Neural crest cell (in vitro differentiated cells): Measurements from ENCODE around the gene RFX2. TPM values are rescaled to one million over a fixed set of nuclear protein-coding genes. Genes with fewer than 3 reads are reported as not detected.

ENCODE experiments used
- DNase-seq: peaks from one replicate; pipeline ENCODE4 v3.0.0; 2021; ENCODE audit warnings: low read depth, mixed read lengths, low spot score
- H3K27ac Mint-ChIP-seq: one replicate; pipeline ENCODE4 v1.8.0; 2021; ENCODE audit warnings: mild to moderate bottlenecking, mixed read lengths; ENCODE audit not compliant: unreplicated experiment
- H3K27me3 Mint-ChIP-seq: 2 replicates; pipeline ENCODE4 v1.8.0; 2021; ENCODE audit warnings: low read depth, mild to moderate bottlenecking, mixed read lengths
- H3K36me3 Mint-ChIP-seq: 2 replicates; pipeline ENCODE4 v1.8.0; 2021; ENCODE audit warnings: low read depth, mild to moderate bottlenecking, mixed read lengths
- H3K4me1 Mint-ChIP-seq: 2 replicates; pipeline ENCODE4 v1.8.0; 2021; ENCODE audit warnings: mixed read lengths
- H3K4me3 Mint-ChIP-seq: one replicate; pipeline ENCODE4 v1.8.0; 2021; ENCODE audit warnings: mild to moderate bottlenecking, mixed read lengths
- H3K9me3 Mint-ChIP-seq: 2 replicates; pipeline ENCODE4 v1.8.0; 2021; ENCODE audit warnings: mixed read lengths
- CTCF ChIP-seq: fragments of 200-600 bp; sonication (generic); conservative IDR thresholded peaks from 2 replicates; pipeline ENCODE4 v1.5.0; 2021; ENCODE audit warnings: antibody characterized with exemption, mild to moderate bottlenecking
- total RNA-seq: library from RNA; stranded (reverse); gene quantifications from 2 replicates; pipeline ENCODE4 v1.2.1, GENCODE V29; 2021

RFX2 gene
- total RNA-seq, 1 donor from 2014 or later, result 17.2 TPM

GRCh38 chr19:5953030-5953589, 157.2 kb downstream of the RFX2 start:
- no peaks in the 10 kb centered on the region for H3K27me3 Mint-ChIP-seq
- peaks cover 87% of the 10 kb centered on the region for H3K4me1 Mint-ChIP-seq
- no peak for DNase-seq
- H3K9me3 Mint-ChIP-seq, result no peaks in the 10 kb centered on the region
- H3K4me3 Mint-ChIP-seq, result peak overlapping the region; percentile 35
- TF ChIP-seq CTCF, result no peak
- H3K27ac Mint-ChIP-seq, result peak overlapping the region; percentile 12
- H3K36me3 Mint-ChIP-seq, result peaks cover 3% of the 10 kb centered on the region

- H3K4me1 Mint-ChIP-seq, result peaks cover 86% of the 10 kb centered on the region
- no peaks in the 10 kb centered on the region for H3K9me3 Mint-ChIP-seq
- peak overlapping the region; percentile 60 for H3K4me3 Mint-ChIP-seq
- peak overlapping the region; percentile 12 for H3K27ac Mint-ChIP-seq
- H3K36me3 Mint-ChIP-seq, result peaks cover 5% of the 10 kb centered on the region
- H3K27me3 Mint-ChIP-seq, result no peaks in the 10 kb centered on the region
- TF ChIP-seq CTCF, result no peak
- DNase-seq, result no peak
These were observed 157.9 kb downstream of the RFX2 start for GRCh38 chr19:5952193-5953029.

GRCh38 chr19:5951338-5951861, 158.9 kb downstream of the RFX2 start:
- Mint-ChIP-seq H3K9me3 (no peaks in the 10 kb centered on the region), H3K27me3 (no peaks in the 10 kb centered on the region), H3K4me3 (peak overlapping the region; percentile 60), H3K27ac (peak overlapping the region; percentile 68), H3K36me3 (peaks cover 5% of the 10 kb centered on the region), H3K4me1 (peaks cover 85% of the 10 kb centered on the region)
- peak; percentile 9 for DNase-seq
- TF ChIP-seq CTCF, result no peak

- peak overlapping the region; percentile 60 for H3K4me3 Mint-ChIP-seq
- H3K9me3 Mint-ChIP-seq, result no peaks in the 10 kb centered on the region
- H3K36me3 Mint-ChIP-seq, result peaks cover 5% of the 10 kb centered on the region
- no peak for TF ChIP-seq CTCF
- H3K27ac Mint-ChIP-seq, result peak overlapping the region; percentile 1
- H3K4me1 Mint-ChIP-seq, result peaks cover 81% of the 10 kb centered on the region
- DNase-seq, result no peak
- H3K27me3 Mint-ChIP-seq, result no peaks in the 10 kb centered on the region
These were observed 159.6 kb downstream of the RFX2 start for GRCh38 chr19:5950741-5951140.

GRCh38 chr19:5949792-5950305, 160.5 kb downstream of the RFX2 start:
- TF ChIP-seq CTCF, result no peak
- H3K9me3 Mint-ChIP-seq, result no peaks in the 10 kb centered on the region

More at GRCh38 chr19:5949792-5950305, 160.5 kb downstream of the RFX2 start:
- Mint-ChIP-seq H3K4me3 (no peak overlapping the region), H3K4me1 (peaks cover 83% of the 10 kb centered on the region), H3K27me3 (no peaks in the 10 kb centered on the region), H3K36me3 (peaks cover 5% of the 10 kb centered on the region), H3K27ac (no peak overlapping the region)
- DNase-seq, result no peak
